AG04450 (cell line): Measurements from ENCODE around the gene PLEKHN1. TPM values are rescaled to one million over a fixed set of nuclear protein-coding genes. Genes with fewer than 3 reads are reported as not detected.
"Not testable (repeated sequence)": the region's sequence is repeated elsewhere in the genome, so short reads cannot be mapped to it uniquely, and the experiment has no call there.

Experiments used
- CTCF ChIA-PET: fragments of 300-600, 350-600 bp; formaldehyde crosslinking; extraction: SDS; loops from one replicate; lab custom pipeline; 2022; ENCODE audit warnings: antibody characterized with exemption, inconsistent platforms; lab: Charles Lee
- POLR2A ChIA-PET: fragments of 350-600 bp; formaldehyde crosslinking; extraction: SDS; loops from one replicate; lab custom pipeline; 2021; ENCODE audit warnings: antibody characterized with exemption, inconsistent platforms; lab: Yijun Ruan, JAX
- DNase-seq: peaks from one replicate; pipeline ENCODE4 v3.0.0-alpha.2; 2011; ENCODE audit warnings: low read depth, low spot score
- H3K27ac ChIP-seq: one replicate; pipeline ENCODE4 v1.5.1; 2012; ENCODE audit warnings: low read depth, low read length, control low read depth
- H3K27me3 ChIP-seq: one replicate; pipeline ENCODE4 v1.6.0; 2012; ENCODE audit warnings: low read length; ENCODE audit not compliant: control insufficient read depth, insufficient read depth
- H3K4me3 ChIP-seq: 2 replicates; pipeline ENCODE4 v1.5.1; 2011; ENCODE audit warnings: mild to moderate bottlenecking, low read depth, low read length, control low read depth
- H3K9me3 ChIP-seq: 2 replicates; pipeline ENCODE4 v1.5.1; 2012; ENCODE audit warnings: low read length; ENCODE audit not compliant: control insufficient read depth, insufficient read depth
- polyA plus RNA-seq: library from polyadenylated mRNA; depleted of rRNA; stranded (reverse); fragments of >200 nt; gene quantifications from 2 replicates; pipeline ENCODE4 v1.2.3, GENCODE V29; 2011
- TF ChIP-seq, protein P1 (sequence below): IDR thresholded peaks from 2 replicates; pipeline ENCODE4 v1.5.1; 2011; ENCODE audit warnings: low read depth, low read length, control low read depth, inconsistent platforms

The PLEKHN1 gene
- polyA plus RNA-seq, 1 experiment, result 0.15 TPM

DNA sequence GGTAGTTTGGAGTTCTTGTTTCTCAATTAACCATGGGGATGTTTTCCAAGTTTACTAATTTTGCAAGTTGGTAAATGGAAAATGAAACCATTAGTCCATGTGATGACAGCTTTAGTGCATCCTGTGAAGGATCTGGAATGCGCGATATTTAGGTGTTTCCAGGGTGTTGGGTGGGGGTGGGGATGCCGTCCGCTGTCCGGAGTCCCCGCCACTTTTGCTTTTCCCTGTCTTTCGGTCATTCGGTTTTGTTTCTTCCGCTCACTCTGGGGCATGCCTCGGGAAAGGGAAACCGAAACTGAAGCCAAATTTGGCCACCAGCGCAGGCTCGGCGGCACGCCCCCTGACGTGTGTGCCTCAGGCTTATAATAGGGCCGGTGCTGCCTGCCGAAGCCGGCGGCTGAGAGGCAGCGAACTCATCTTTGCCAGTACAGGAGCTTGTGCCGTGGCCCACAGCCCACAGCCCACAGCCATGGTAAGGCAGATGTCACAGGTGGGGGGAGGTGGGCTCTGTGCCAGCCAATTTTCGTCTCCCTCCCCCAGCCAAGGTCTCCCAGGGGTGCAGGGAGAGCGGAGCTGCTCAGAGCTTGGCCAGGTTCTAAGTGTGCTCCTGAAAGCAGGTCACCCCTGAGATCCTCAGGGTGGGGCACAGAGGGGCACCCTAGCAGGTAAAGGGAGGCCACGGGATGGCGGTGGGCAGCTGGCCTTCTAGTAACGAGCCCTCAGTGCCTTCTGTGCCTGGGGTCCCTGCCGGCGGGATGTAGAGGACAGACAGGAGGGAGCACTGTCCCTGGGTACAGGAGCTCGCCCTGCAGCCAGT lies 47.0 kb downstream of the PLEKHN1 start, which contains the start of gene ISG15:
Gene ISG15, plus strand, starts transcription at position 393 of the 817 bp plus-strand sequence. Its CDS starts 77 bp downstream, at position 470.
- no peaks in the 10 kb centered on the region for H3K27me3 ChIP-seq
- TF ChIP-seq, protein P1, sequence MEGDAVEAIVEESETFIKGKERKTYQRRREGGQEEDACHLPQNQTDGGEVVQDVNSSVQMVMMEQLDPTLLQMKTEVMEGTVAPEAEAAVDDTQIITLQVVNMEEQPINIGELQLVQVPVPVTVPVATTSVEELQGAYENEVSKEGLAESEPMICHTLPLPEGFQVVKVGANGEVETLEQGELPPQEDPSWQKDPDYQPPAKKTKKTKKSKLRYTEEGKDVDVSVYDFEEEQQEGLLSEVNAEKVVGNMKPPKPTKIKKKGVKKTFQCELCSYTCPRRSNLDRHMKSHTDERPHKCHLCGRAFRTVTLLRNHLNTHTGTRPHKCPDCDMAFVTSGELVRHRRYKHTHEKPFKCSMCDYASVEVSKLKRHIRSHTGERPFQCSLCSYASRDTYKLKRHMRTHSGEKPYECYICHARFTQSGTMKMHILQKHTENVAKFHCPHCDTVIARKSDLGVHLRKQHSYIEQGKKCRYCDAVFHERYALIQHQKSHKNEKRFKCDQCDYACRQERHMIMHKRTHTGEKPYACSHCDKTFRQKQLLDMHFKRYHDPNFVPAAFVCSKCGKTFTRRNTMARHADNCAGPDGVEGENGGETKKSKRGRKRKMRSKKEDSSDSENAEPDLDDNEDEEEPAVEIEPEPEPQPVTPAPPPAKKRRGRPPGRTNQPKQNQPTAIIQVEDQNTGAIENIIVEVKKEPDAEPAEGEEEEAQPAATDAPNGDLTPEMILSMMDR, result no peak
- DNase-seq, result peak; percentile 51
- peak within 1 kb of the TSS; percentile 70 for H3K27ac ChIP-seq
- peaks cover 6% of the 10 kb centered on the region; the same call in 1 of the 2 replicates for H3K9me3 ChIP-seq
- CTCF ChIA-PET, result interaction anchor here (1.6 kb wide), 1 partner anchor 12 kb away, joined by 11 read pairs; no protein-coding TSS in a partner anchor
- POLR2A ChIA-PET, result interaction anchor here (0.6 to 1.0 kb wide), 2 partner anchors 12 to 73 kb away, joined by 3 read pairs; no protein-coding TSS in a partner anchor
- H3K4me3 ChIP-seq, result peak within 1 kb of the TSS; percentile 71

DNA sequence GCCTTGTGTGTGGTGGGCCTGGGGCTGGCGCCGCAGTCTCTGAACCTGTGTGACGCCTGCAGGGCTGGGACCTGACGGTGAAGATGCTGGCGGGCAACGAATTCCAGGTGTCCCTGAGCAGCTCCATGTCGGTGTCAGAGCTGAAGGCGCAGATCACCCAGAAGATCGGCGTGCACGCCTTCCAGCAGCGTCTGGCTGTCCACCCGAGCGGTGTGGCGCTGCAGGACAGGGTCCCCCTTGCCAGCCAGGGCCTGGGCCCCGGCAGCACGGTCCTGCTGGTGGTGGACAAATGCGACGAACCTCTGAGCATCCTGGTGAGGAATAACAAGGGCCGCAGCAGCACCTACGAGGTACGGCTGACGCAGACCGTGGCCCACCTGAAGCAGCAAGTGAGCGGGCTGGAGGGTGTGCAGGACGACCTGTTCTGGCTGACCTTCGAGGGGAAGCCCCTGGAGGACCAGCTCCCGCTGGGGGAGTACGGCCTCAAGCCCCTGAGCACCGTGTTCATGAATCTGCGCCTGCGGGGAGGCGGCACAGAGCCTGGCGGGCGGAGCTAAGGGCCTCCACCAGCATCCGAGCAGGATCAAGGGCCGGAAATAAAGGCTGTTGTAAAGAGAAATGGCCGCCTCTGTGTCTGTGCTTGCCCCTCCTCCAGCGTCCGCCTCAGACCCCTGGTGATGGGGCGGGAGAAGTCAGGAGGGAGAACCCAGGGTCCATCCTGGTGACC lies 47.8 kb downstream of the PLEKHN1 start:
- Histone ChIP-seq H3K9me3 (peaks cover 6% of the 10 kb centered on the region; the same call in 1 of the 2 replicates), H3K27ac (peak overlapping the region; percentile 70), H3K4me3 (peak overlapping the region; percentile 71), H3K27me3 (no peaks in the 10 kb centered on the region)
- ChIA-PET POLR2A (interaction anchor here (1.0 kb wide), 1 partner anchor 13 kb away, joined by 3 read pairs; no protein-coding TSS in a partner anchor), CTCF (interaction anchor here (1.6 kb wide), 1 partner anchor 12 kb away, joined by 11 read pairs; no protein-coding TSS in a partner anchor)
- TF ChIP-seq, protein P1, result no peak
- DNase-seq, result no peak

DNA sequence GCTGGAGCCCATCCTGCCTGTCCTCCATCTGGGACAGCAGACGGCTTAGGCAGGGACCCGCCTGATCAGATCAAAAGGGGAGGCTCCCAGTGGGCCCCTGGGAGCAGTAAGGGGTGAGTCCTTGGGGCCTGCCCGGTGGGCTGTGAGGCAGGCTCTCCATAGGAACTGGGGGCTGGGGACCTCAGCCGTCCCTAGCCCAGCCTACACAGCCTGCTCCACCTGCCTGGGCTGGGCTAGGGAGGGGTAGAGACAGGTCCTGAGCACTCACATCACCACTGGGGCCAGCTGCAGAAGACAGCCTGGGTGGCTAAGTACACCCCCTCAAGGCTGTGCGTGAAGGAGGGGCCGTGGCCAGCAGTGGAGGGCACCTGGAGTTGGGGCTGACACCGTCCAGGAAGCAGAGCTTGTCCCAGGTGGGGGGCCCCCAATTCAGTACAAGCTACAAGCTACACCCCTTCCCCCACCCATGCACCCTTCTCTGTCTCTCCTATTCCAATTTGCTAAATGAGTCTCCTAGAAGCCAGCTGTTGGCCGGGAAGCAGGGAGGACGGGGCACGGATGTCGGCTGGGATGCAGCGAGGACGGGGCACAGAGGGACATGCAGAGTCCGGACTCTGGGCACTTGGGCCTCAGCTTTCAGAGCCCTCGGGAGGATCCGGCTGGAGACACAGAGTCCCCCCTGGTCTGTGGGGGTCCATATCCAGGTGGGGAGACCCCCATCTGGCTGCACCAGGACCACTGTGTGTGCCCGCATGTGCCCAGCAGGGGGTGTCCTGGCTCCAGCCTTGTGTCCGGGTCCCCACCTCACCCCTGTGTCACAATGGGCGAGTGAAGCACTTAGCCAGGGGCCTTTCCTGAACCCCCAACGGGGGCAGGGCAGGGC lies 48.8 kb downstream of the PLEKHN1 start:
- Histone ChIP-seq H3K9me3 (peaks cover 6% of the 10 kb centered on the region; the same call in 1 of the 2 replicates), H3K27ac (peak overlapping the region; percentile 11), H3K27me3 (no peaks in the 10 kb centered on the region), H3K4me3 (no peak overlapping the region)
- DNase-seq, result no peak
- TF ChIP-seq, protein P1, result peak; percentile 37; the same call in 1 of the 2 replicates
- ChIA-PET CTCF (interaction anchor here (1.5 kb wide), 1 partner anchor 13 kb away, joined by 5 read pairs; no protein-coding TSS in a partner anchor), POLR2A (no interaction called here)

DNA sequence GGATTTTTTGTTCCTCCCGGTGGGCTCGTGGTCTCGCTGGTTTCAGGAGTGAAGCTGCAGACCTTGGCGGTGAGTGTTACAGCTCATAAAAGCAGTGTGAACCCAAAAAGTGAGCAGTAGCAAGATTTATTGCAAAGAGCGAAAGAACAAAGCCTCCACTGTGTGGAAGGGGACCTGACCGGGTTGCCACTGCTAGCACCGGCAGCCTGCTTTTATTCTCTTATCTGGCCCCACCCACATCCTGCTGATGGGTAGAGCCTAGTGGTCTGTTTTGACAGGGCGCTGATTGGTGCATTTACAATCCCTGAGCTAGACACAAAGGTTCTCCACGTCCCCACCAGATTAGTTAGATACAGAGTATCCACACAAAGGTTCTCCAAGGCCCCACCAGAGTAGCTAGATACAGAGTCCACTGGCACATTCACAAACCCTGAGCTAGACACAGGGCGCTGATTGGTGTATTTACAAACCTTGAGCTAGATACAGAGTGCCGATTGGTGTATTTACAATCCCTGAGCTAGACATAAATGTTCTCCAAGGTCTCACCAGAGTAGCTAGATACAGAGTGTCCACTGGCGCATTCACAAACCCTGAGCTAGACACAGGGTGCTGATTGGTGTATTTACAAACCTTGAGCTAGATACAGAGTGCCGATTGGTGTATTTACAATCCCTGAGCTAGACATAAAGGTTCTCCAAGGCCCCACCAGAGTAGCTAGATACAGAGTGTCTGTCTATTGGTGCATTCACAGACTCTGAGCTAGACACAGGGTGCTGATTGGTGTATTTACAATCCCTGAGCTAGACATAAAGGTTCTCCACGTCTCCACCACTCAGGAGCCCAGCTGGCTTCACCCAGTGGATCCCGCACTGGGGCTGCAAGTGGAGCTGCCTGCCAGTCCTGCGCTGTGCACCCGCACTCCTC lies 51.4 kb downstream of the PLEKHN1 start:
- not testable (repeated sequence) for H3K27ac ChIP-seq, H3K27me3 ChIP-seq, H3K4me3 ChIP-seq, DNase-seq, H3K9me3 ChIP-seq
- POLR2A ChIA-PET, result interaction anchor here (0.6 kb wide), 1 partner anchor 15 kb away, joined by 3 read pairs; no protein-coding TSS in a partner anchor
- CTCF ChIA-PET, result interaction anchor here (1.4 kb wide), 1 partner anchor 18 kb away, joined by 3 read pairs; no protein-coding TSS in a partner anchor

DNA sequence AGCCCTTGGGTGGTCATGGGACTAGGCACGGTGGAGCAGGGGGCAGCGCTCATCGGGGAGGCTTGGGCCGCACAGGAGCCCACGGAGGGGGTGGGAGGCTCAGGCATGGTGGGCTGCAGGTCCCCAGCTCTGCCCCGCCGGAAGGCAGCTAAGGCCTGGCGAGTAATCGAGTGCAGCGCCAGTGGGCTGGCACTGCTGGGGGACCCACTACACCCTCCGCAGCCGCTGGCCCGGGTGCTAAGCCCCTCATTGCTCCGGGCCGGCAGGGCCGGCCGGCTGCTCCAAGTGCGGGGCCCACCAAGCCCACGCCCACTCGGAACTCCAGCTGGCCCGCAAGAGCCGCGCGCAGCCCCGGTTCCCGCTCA lies 52.0 kb downstream of the PLEKHN1 start:
- not testable (repeated sequence) for H3K27ac ChIP-seq, H3K9me3 ChIP-seq, H3K4me3 ChIP-seq, DNase-seq, H3K27me3 ChIP-seq
- ChIA-PET POLR2A (interaction anchor here (0.6 kb wide), 1 partner anchor 15 kb away, joined by 3 read pairs; no protein-coding TSS in a partner anchor), CTCF (interaction anchor here (0.6 to 1.4 kb wide), 6 partner anchors 8 to 45 kb away, joined by 3 to 11 read pairs (median 3); no protein-coding TSS in a partner anchor)
